Body of pancreas (tissue), 4 donors: ENCODE results near the gene DSC1. TPM values are rescaled to one million over a fixed set of nuclear protein-coding genes. Genes with fewer than 3 reads are reported as not detected.

Experiments used
- ATAC-seq: fragments of 150-250 bp; one replicate; pipeline ENCODE4 v1.9.1; 2016
- DNase-seq, 4 donors: peaks; one replicate each; pipeline ENCODE4 v3.0.0-alpha.2; 2019
- H3K27ac ChIP-seq, 4 donors: fragments of 200-600 bp; sonication (generic); 1 replicate in 3 of 4; 2 replicates in 1 of 4; pipeline versions ENCODE4 v1.5.1 to v1.6.1; 2016 to 2019; ENCODE audit warnings: mild to moderate bottlenecking in 1 of 4, mixed read lengths in 1 of 4, moderate library complexity in 1 of 4
- H3K27me3 ChIP-seq, 2 donors: fragments of 200-600 bp; sonication (generic); one replicate each; pipeline ENCODE4 v1.6.0; 2016; ENCODE audit warnings: mild to moderate bottlenecking in 1 of 2
- H3K36me3 ChIP-seq, 2 donors: fragments of 200-600 bp; sonication (generic); replicated peaks in 1 of 2; 2 replicates each; pipeline ENCODE4 v1.5.1; 2016; ENCODE audit warnings: low read depth in 2 of 2; ENCODE audit not compliant: insufficient read depth in 1 of 2
- H3K4me1 ChIP-seq: fragments of 200-600 bp; sonication (generic); one replicate; pipeline ENCODE4 v1.6.0; 2016
- H3K4me3 ChIP-seq, 2 donors: fragments of 200-600 bp; sonication (generic); 1 replicate in 1 of 2; 2 replicates in 1 of 2; pipeline ENCODE4 v1.5.1; 2016 to 2019
- H3K9me3 ChIP-seq, 3 donors: fragments of 200-600 bp; sonication (generic); 1 replicate in 2 of 3; 2 replicates in 1 of 3; pipeline ENCODE4 v1.5.1; 2016
- CTCF ChIP-seq, 7 experiments: fragments of 450-650 bp in 4 of 7; fragments of 200-600 bp in 3 of 7; sonication (generic) in 3 of 7; IDR thresholded peaks; one replicate each; pipeline ENCODE4 v1.5.1; 2016 to 2019; ENCODE audit warnings: antibody characterized with exemption in 7 of 7
- POLR2A ChIP-seq, 3 donors: fragments of 450-650 bp; IDR thresholded peaks; one replicate each; pipeline ENCODE4 v1.6.1; 2016; ENCODE audit warnings: antibody characterized with exemption in 3 of 3, mild to moderate bottlenecking in 2 of 3
- WGBS, 2 donors: methylation state at CpG; one replicate each; pipeline ENCODE4 v1.1.5; 2017; 5-methylcytosine and 5-hydroxymethylcytosine counted together
- intact Hi-C: fragments of 100-400 bp; cut with DNase I; formaldehyde crosslinking; loops from one replicate; pipeline ENCODE4 v1.15.1; 2023
- total RNA-seq, 2 donors: library from RNA; depleted of rRNA; stranded (reverse); fragments of >200 nt; gene quantifications; one replicate each; pipeline ENCODE4 v1.1.0, GENCODE V29; 2016

Gene DSC1
- total RNA-seq, 2 donors from 2014 or later, result not detected

GRCh38 chr18:31097666-31098065, 65.0 kb downstream of the DSC1 start:
- H3K36me3 ChIP-seq, result no peaks in the 10 kb centered on the region
- no peak for DNase-seq
- H3K27ac ChIP-seq, result no peak overlapping the region
- H3K4me1 ChIP-seq, result peaks cover 22% of the 10 kb centered on the region
- H3K9me3 ChIP-seq, result no peaks in the 10 kb centered on the region
- H3K4me3 ChIP-seq, result no peak overlapping the region
- no peaks in the 10 kb centered on the region for H3K27me3 ChIP-seq
- TF ChIP-seq CTCF (IDR thresholded peaks at IDR 0.05) (no peak), POLR2A (IDR thresholded peaks at IDR 0.05) (no peak)
- WGBS, 2 donors, result 53 to 60% methylated on average over 3 of the region's 3 CpGs
- no peak for ATAC-seq
- intact Hi-C loops, result no loop called here

- no peak overlapping the region for H3K4me3 ChIP-seq
- peaks cover 7% of the 10 kb centered on the region for H3K4me1 ChIP-seq
- H3K27me3 ChIP-seq, result no peaks in the 10 kb centered on the region
- TF ChIP-seq CTCF (IDR thresholded peaks at IDR 0.05) (no peak), POLR2A (IDR thresholded peaks at IDR 0.05) (no peak)
- H3K36me3 ChIP-seq, result peaks cover 0 to 17% of the 10 kb centered on the region in 2 donors
- no peak overlapping the region for H3K27ac ChIP-seq
- intact Hi-C loops, result no loop called here
- 58 to 68% methylated on average over 2 of the region's 2 CpGs for WGBS, 2 donors
- DNase-seq, result no peak
- ATAC-seq, result no peak
- no peaks in the 10 kb centered on the region for H3K9me3 ChIP-seq
These were observed 68.8 kb downstream of the DSC1 start for GRCh38 chr18:31093880-31094279.

GRCh38 chr18:31093294-31093693, 69.4 kb downstream of the DSC1 start:
- no peak overlapping the region for H3K4me3 ChIP-seq
- TF ChIP-seq CTCF (IDR thresholded peaks at IDR 0.05) (no peak), POLR2A (IDR thresholded peaks at IDR 0.05) (no peak)
- no peaks in the 10 kb centered on the region for H3K9me3 ChIP-seq
- intact Hi-C loops, result no loop called here
- DNase-seq, result no peak
- H3K36me3 ChIP-seq, result peaks cover 0 to 17% of the 10 kb centered on the region in 2 donors
- peaks cover 1% of the 10 kb centered on the region for H3K4me1 ChIP-seq
- no peak overlapping the region for H3K27ac ChIP-seq
- 87 to 96% methylated on average over 3 of the region's 3 CpGs for WGBS, 2 donors
- no peaks in the 10 kb centered on the region for H3K27me3 ChIP-seq
- ATAC-seq, result no peak

GRCh38 chr18:31091350-31091749, 71.3 kb downstream of the DSC1 start:
- no peaks in the 10 kb centered on the region for H3K9me3 ChIP-seq
- H3K4me3 ChIP-seq, result no peak overlapping the region
- H3K4me1 ChIP-seq, result no peaks in the 10 kb centered on the region
- no peaks in the 10 kb centered on the region for H3K27me3 ChIP-seq
- TF ChIP-seq CTCF (IDR thresholded peaks at IDR 0.05) (no peak), POLR2A (IDR thresholded peaks at IDR 0.05) (no peak)
- intact Hi-C loops, result no loop called here
- WGBS, 2 donors, result 70 to 88% methylated on average over 1 of the region's 1 CpG
- no peak for ATAC-seq
- H3K36me3 ChIP-seq, result peaks cover 4 to 21% of the 10 kb centered on the region in 2 donors
- H3K27ac ChIP-seq, result no peak overlapping the region
- DNase-seq, result no peak

- 87 to 96% methylated on average over 3 of the region's 3 CpGs for WGBS, 2 donors
- peaks cover 4 to 26% of the 10 kb centered on the region in 2 donors for H3K36me3 ChIP-seq
- H3K4me1 ChIP-seq, result no peaks in the 10 kb centered on the region
- ATAC-seq, result no peak
- no peak for DNase-seq
- H3K9me3 ChIP-seq, result no peaks in the 10 kb centered on the region
- H3K4me3 ChIP-seq, result no peak overlapping the region
- no peak overlapping the region for H3K27ac ChIP-seq
- H3K27me3 ChIP-seq, result no peaks in the 10 kb centered on the region
- intact Hi-C loops, result no loop called here
- TF ChIP-seq POLR2A (IDR thresholded peaks at IDR 0.05), result no peak
- no peak for TF ChIP-seq CTCF (IDR thresholded peaks at IDR 0.05)
These were observed 74.1 kb downstream of the DSC1 start for GRCh38 chr18:31088532-31088931.
